Brain microvascular endothelial cell (primary cell): Measurements from ENCODE around the gene SDF4.

Experiments
- DNase-seq: peaks from one replicate; pipeline ENCODE4 v3.0.0-alpha.2; 2020
- H3K27ac ChIP-seq: fragments of 250-450 bp; sonication (Bioruptor Pico); 2 replicates; pipeline ENCODE4 v1.5.1; 2020; ENCODE audit warnings: mild to moderate bottlenecking, moderate library complexity
- H3K27me3 ChIP-seq: fragments of 250-450 bp; sonication (Bioruptor Pico); replicated peaks from 2 replicates; pipeline ENCODE4 v1.5.1; 2020; ENCODE audit warnings: mild to moderate bottlenecking
- H3K36me3 ChIP-seq: fragments of 250-450 bp; sonication (Bioruptor Pico); replicated peaks from 2 replicates; pipeline ENCODE4 v1.5.1; 2020; ENCODE audit warnings: mild to moderate bottlenecking
- H3K4me3 ChIP-seq: 2 replicates; pipeline ENCODE4 v1.5.1; 2011; ENCODE audit warnings: low read depth, mild to moderate bottlenecking, control low read depth, low read length, moderate library complexity
- in situ Hi-C: cut with HindIII; loops from 2 replicates; pipeline ENCODE4 v1.10.0; 2017; ENCODE audit warnings: low sequenced_read_pairs, low pct_ligation_motif_present
- TF ChIP-seq, protein P1 (sequence below): IDR thresholded peaks from 2 replicates; pipeline ENCODE4 v1.5.1; 2011; ENCODE audit warnings: low read depth, mild to moderate bottlenecking, moderate library complexity, low read length, control low read depth, inconsistent platforms; ENCODE audit errors: missing control alignments

SDF4 gene

DNA sequence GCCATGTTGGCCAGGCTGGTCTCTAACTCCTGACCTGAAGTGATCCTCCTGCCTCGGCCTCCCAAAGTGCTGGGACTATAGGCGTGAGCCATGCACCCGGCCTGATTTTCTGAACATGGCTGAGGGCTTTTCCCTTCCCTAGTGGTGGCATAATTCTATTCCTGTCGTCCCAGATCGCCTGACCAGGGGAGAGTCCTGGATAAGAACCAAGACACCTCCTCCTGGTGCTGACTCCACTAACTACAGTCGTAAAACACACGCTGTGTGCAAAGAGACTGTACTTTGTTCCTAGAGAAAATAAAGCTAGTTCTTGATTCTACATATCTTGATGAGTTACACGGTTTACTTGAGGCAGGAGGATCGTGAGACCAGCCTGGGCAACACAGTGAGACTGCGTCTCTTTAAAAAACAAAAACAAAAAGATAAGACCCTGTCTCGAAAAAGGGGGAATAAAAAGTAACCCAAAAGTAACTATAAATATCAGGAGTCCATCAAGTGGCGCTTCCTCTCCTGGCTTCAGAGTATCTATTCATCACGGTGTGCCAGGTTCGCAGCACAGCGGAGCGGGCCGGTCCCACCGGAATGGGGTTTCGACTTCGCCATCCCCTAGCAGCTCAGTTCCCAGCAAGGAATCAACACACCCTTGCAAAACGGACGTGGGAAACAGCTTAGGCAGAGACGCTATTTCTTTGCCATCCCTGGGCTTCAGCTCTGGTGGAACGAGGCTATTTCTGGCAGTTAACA lies 973 bp downstream of the SDF4 start:
- H3K27ac ChIP-seq, result peak overlapping the region; percentile 83
- peak overlapping the region; percentile 85 for H3K4me3 ChIP-seq
- in situ Hi-C loops, result no loop called here
- H3K27me3 ChIP-seq, result no peaks in the 10 kb centered on the region
- TF ChIP-seq, protein P1, sequence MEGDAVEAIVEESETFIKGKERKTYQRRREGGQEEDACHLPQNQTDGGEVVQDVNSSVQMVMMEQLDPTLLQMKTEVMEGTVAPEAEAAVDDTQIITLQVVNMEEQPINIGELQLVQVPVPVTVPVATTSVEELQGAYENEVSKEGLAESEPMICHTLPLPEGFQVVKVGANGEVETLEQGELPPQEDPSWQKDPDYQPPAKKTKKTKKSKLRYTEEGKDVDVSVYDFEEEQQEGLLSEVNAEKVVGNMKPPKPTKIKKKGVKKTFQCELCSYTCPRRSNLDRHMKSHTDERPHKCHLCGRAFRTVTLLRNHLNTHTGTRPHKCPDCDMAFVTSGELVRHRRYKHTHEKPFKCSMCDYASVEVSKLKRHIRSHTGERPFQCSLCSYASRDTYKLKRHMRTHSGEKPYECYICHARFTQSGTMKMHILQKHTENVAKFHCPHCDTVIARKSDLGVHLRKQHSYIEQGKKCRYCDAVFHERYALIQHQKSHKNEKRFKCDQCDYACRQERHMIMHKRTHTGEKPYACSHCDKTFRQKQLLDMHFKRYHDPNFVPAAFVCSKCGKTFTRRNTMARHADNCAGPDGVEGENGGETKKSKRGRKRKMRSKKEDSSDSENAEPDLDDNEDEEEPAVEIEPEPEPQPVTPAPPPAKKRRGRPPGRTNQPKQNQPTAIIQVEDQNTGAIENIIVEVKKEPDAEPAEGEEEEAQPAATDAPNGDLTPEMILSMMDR, result peak; percentile 56
- peaks cover 20% of the 10 kb centered on the region for H3K36me3 ChIP-seq
- DNase-seq, result peak; percentile 75

DNA sequence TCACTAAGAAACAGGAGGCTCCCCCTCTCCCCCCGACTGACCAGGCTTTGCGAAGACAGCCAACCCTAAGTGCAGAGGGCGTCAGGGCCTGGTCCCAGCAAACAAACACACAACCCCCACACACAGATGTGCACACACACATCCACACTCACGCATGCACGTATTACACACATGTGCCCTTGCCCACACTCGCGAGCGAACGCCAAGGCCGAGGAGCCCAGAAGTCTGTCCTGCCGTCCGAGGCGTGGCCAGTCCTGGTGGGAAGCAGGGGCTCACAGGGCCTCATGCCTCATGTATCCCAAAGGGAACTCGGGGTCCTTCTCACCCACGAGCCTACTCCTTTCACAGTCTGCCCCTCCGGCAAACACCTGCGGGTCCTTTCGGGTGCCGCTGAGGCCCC lies 2.0 kb downstream of the SDF4 start:
- TF ChIP-seq, protein P1, result no peak
- no peak overlapping the region for H3K27ac ChIP-seq
- in situ Hi-C loops, result no loop called here
- H3K36me3 ChIP-seq, result peaks cover 25% of the 10 kb centered on the region
- H3K4me3 ChIP-seq, result no peak overlapping the region
- DNase-seq, result no peak
- H3K27me3 ChIP-seq, result no peaks in the 10 kb centered on the region

DNA sequence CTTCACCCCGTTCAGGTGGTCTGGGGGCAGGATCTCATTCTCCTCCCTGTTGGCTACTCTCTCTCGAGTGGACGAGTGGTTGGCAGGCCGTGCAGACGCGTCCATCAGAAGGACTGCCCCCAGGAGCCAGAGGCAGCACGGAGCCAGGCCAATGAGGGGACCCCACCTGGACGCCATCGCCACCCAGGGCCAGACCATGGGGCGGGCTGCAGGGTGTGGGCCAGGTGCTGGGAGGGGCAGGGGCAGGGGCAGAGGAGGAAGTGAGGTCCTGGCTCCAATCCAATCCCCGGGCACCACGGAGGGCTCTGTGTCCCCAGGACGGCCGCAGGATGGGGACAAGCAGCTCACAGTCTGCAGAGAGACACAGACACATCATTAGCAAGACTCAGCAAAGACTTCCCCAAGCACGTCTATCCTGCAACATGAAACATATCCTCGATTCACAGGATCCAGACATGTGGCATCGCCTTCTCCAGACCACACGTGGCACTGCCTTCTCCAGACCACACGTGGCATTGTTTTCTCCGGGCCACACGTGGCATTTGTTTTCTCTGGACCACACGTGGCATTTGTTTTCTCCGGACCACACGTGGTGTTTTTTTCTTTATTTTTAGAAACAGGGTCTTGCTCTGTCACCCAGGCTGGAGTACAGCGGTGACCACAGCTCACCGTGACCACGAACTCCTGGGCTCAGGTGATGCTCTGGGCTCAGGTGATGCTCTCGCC lies 3.0 kb downstream of the SDF4 start:
- Histone ChIP-seq H3K27me3 (no peaks in the 10 kb centered on the region), H3K36me3 (peaks cover 31% of the 10 kb centered on the region), H3K4me3 (no peak overlapping the region), H3K27ac (no peak overlapping the region)
- in situ Hi-C loops, result no loop called here
- TF ChIP-seq, protein P1, result no peak
- no peak for DNase-seq

DNA sequence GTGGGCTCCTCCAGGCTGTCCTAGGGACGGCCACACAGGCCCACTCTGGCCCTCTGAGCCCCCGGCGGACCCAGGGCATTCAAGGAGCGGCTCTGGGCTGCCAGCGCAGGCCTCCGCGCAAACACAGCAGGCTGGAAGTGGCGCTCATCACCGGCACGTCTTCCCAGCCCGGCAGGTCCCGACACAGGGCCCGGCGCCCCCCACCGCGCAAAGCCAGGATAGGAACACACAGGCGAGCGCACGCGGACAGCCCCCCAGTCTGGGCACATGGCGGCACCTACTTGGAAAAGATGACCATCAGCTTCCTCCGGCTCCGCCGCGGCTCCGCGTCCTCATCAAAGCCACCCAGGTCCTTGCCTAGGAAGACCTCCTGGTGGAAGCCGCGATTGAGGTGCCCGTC lies 3.6 kb downstream of the SDF4 start:
- in situ Hi-C loops, result no loop called here
- H3K27me3 ChIP-seq, result no peaks in the 10 kb centered on the region
- no peak for DNase-seq
- no peak overlapping the region for H3K27ac ChIP-seq
- no peak overlapping the region for H3K4me3 ChIP-seq
- H3K36me3 ChIP-seq, result peaks cover 34% of the 10 kb centered on the region
- TF ChIP-seq, protein P1, result no peak

DNA sequence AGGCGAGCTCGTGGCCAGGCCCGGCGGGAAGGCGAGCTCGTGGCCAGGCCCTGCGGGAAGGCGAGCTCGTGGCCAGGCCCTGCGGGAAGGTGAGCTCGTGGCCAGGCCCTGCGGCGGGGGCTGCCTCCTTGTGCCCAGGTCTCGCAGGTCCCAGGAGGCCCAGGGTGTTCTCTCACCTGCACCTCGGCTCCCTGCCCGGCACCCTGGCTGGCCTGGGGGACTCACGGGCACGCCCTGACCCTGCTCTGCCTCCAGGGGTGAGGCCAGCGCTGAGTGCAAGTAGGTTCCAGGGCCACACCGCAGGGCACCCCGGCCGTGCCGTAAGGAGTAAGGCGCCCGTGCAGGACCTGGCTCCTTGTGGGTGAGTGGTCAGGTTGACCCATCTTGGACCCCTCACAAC lies 4.4 kb downstream of the SDF4 start:
- no peak for DNase-seq
- TF ChIP-seq, protein P1, result no peak
- Histone ChIP-seq H3K36me3 (peaks cover 40% of the 10 kb centered on the region), H3K27ac (no peak overlapping the region), H3K27me3 (no peaks in the 10 kb centered on the region), H3K4me3 (no peak overlapping the region)
- in situ Hi-C loops, result no loop called here
